IMR-90 (cell line): ENCODE data around the gene VWA8. TPM values are rescaled to one million over a fixed set of nuclear protein-coding genes. Genes with fewer than 3 reads are reported as not detected.

Experiments used
- ATAC-seq: fragments of 200-7000 bp; cut with Tn5 transposase; 2 replicates; pipeline ENCODE4 v1.9.1; 2020; ENCODE audit warnings: low read depth, mild to moderate bottlenecking, moderate library complexity
- BruUV-seq: library from RNA; stranded (reverse); fragments of 400-500 nt; replicated peaks from 2 replicates; lab custom pipeline; 2021; lab: Mats Ljungman, UMichigan
- CTCF ChIA-PET: fragments of 300-600 bp; formaldehyde crosslinking; extraction: SDS; loops from one replicate; lab custom pipeline; 2021; ENCODE audit warnings: antibody characterized with exemption; lab: Yijun Ruan, JAX
- POLR2A ChIA-PET: fragments of 300-600 bp; sonication (Branson Sonifier 250); formaldehyde crosslinking; loops from one replicate; lab custom pipeline; 2022; ENCODE audit warnings: antibody characterized with exemption; ENCODE audit not compliant: unreplicated experiment; lab: Charles Lee
- DNase-seq: peaks from one replicate; pipeline ENCODE4 v3.0.0; 2013
- H2AFZ ChIP-seq: replicated peaks from 2 replicates; pipeline ENCODE3; 2013; ENCODE audit warnings: low read length, mild to moderate bottlenecking; ENCODE audit not compliant: poor library complexity
- H2AK5ac ChIP-seq: 2 replicates; pipeline ENCODE4 v1.6.1; 2013; ENCODE audit warnings: low read depth, low read length, inconsistent platforms
- H2AK9ac ChIP-seq: replicated peaks from 2 replicates; pipeline ENCODE3; 2013; ENCODE audit warnings: mild to moderate bottlenecking, low read depth, low read length, moderate library complexity; ENCODE audit not compliant: poor library complexity
- H2BK120ac ChIP-seq: 2 replicates; pipeline ENCODE4 v1.6.1; 2013; ENCODE audit warnings: low read depth, low read length, inconsistent platforms
- H2BK15ac ChIP-seq: 3 replicates; pipeline ENCODE4 v1.6.1; 2013; ENCODE audit warnings: low read depth, low read length, inconsistent platforms
- H2BK20ac ChIP-seq: 2 replicates; pipeline ENCODE4 v1.6.1; 2013; ENCODE audit warnings: low read depth, mild to moderate bottlenecking, inconsistent platforms, low read length, moderate library complexity
- H2BK5ac ChIP-seq: 2 replicates; pipeline ENCODE4 v1.6.1; 2013; ENCODE audit warnings: mild to moderate bottlenecking, low read depth, low read length, inconsistent platforms; ENCODE audit not compliant: poor library complexity, severe bottlenecking
- H3K14ac ChIP-seq: replicated peaks from 2 replicates; pipeline ENCODE4 v1.6.1; 2013; ENCODE audit warnings: low read depth, low read length, inconsistent platforms
- H3K18ac ChIP-seq: 2 replicates; pipeline ENCODE4 v1.6.1; 2013; ENCODE audit warnings: low read depth, low read length, control low read depth
- H3K23ac ChIP-seq: 2 replicates; pipeline ENCODE4 v1.6.1; 2013; ENCODE audit warnings: low read depth, low read length, inconsistent platforms
- H3K27ac ChIP-seq: 2 replicates; pipeline ENCODE4 v1.5.1; 2013; ENCODE audit warnings: mild to moderate bottlenecking, control low read depth, low read length; ENCODE audit not compliant: insufficient read depth
- H3K27me3 ChIP-seq: 2 replicates; pipeline ENCODE4 v1.6.1; 2013; ENCODE audit warnings: low read length; ENCODE audit not compliant: control insufficient read depth, insufficient read depth
- H3K36me3 ChIP-seq: 2 replicates; pipeline ENCODE4 v1.6.1; 2013; ENCODE audit warnings: low read length, mixed read lengths; ENCODE audit not compliant: control insufficient read depth, insufficient read depth
- H3K4ac ChIP-seq: 2 replicates; pipeline ENCODE4 v1.6.1; 2013; ENCODE audit warnings: low read depth, low read length, inconsistent platforms
- H3K4me1 ChIP-seq: 2 replicates; pipeline ENCODE4 v1.6.1; 2013; ENCODE audit warnings: low read length, mixed read lengths; ENCODE audit not compliant: control insufficient read depth, insufficient read depth
- H3K4me2 ChIP-seq: 2 replicates; pipeline ENCODE4 v1.6.1; 2013; ENCODE audit warnings: low read depth, mild to moderate bottlenecking, control low read depth, low read length, moderate library complexity
- H3K4me3 ChIP-seq: 2 replicates; pipeline ENCODE4 v1.5.1; 2013; ENCODE audit warnings: low read depth, mild to moderate bottlenecking, control low read depth, low read length, moderate library complexity; ENCODE audit not compliant: insufficient read depth
- H3K56ac ChIP-seq: 2 replicates; pipeline ENCODE4 v1.6.1; 2013; ENCODE audit warnings: low read length, inconsistent platforms; ENCODE audit not compliant: insufficient read depth; ENCODE audit errors: extremely low read depth
- H3K79me1 ChIP-seq, 2 experiments: 2 replicates each; pipeline ENCODE4 v1.6.1; 2013; ENCODE audit warnings: low read length in 2 of 2, inconsistent platforms in 1 of 2, low read depth in 1 of 2
- H3K9ac ChIP-seq: 2 replicates; pipeline ENCODE4 v1.6.1; 2013; ENCODE audit warnings: low read depth, low read length, control low read depth
- H3K9me1 ChIP-seq: 2 replicates; pipeline ENCODE4 v1.6.1; 2013; ENCODE audit warnings: low read length, inconsistent platforms; ENCODE audit not compliant: insufficient read depth
- H3K9me3 ChIP-seq: 2 replicates; pipeline ENCODE4 v1.6.1; 2013; ENCODE audit warnings: low read length; ENCODE audit not compliant: control insufficient read depth, insufficient read depth
- H4K20me1 ChIP-seq: 2 replicates; pipeline ENCODE4 v1.6.1; 2013; ENCODE audit warnings: low read length, inconsistent platforms; ENCODE audit not compliant: insufficient read depth
- H4K5ac ChIP-seq: 2 replicates; pipeline ENCODE4 v1.6.1; 2013; ENCODE audit warnings: mild to moderate bottlenecking, low read depth, low read length, control low read depth
- H4K8ac ChIP-seq, 2 experiments: 2 replicates each; pipeline ENCODE4 v1.6.1; 2013; ENCODE audit warnings: low read depth in 2 of 2, low read length in 2 of 2, control low read depth in 1 of 2, inconsistent platforms in 1 of 2
- H4K91ac ChIP-seq: 2 replicates; pipeline ENCODE4 v1.6.1; 2013; ENCODE audit warnings: low read depth, low read length, inconsistent platforms; ENCODE audit not compliant: insufficient read depth
- BHLHE40 ChIP-seq: fragments of 150-350 bp; IDR thresholded peaks from 2 replicates; pipeline ENCODE4 v1.6.1; 2016; ENCODE audit warnings: mild to moderate bottlenecking, low read depth, low read length
- CEBPB ChIP-seq: IDR thresholded peaks from 2 replicates; pipeline ENCODE4 v1.6.1; 2012; ENCODE audit warnings: low read depth, low read length, improper control_type of control experiment
- CHD1 ChIP-seq: IDR thresholded peaks from 2 replicates; pipeline ENCODE4 v1.6.1; 2012; ENCODE audit warnings: low read depth, low read length, improper control_type of control experiment
- FOS ChIP-seq: fragments of 150-350 bp; IDR thresholded peaks from 2 replicates; pipeline ENCODE4 v1.6.1; 2016; ENCODE audit warnings: low read depth, low read length
- MAFK ChIP-seq: IDR thresholded peaks from 2 replicates; pipeline ENCODE4 v1.6.1; 2012; ENCODE audit warnings: low read depth, low read length, improper control_type of control experiment
- MAZ ChIP-seq: IDR thresholded peaks from 2 replicates; pipeline ENCODE4 v1.6.1; 2012; ENCODE audit warnings: low read depth, mild to moderate bottlenecking, low read length, improper control_type of control experiment, moderate library complexity, borderline replicate concordance
- MXI1 ChIP-seq: IDR thresholded peaks from 2 replicates; pipeline ENCODE4 v1.6.1; 2012; ENCODE audit warnings: low read depth, mild to moderate bottlenecking, low read length, moderate library complexity, borderline replicate concordance
- NFE2L2 ChIP-seq: fragments of 150-350 bp; IDR thresholded peaks from 2 replicates; pipeline ENCODE4 v1.6.1; 2016; ENCODE audit warnings: low read depth, mild to moderate bottlenecking, low read length
- POLR2A ChIP-seq: IDR thresholded peaks from 2 replicates; pipeline ENCODE4 v1.6.1; 2012; ENCODE audit warnings: mild to moderate bottlenecking, low read depth, low read length
- RAD21 ChIP-seq: IDR thresholded peaks from 2 replicates; pipeline ENCODE4 v1.6.1; 2012; ENCODE audit warnings: low read length, improper control_type of control experiment
- RCOR1 ChIP-seq: IDR thresholded peaks from 2 replicates; pipeline ENCODE4 v1.6.1; 2012; ENCODE audit warnings: mild to moderate bottlenecking, low read length, improper control_type of control experiment; ENCODE audit not compliant: insufficient replicate concordance
- RFX5 ChIP-seq: IDR thresholded peaks from 2 replicates; pipeline ENCODE4 v1.8.0; 2012; ENCODE audit warnings: low read depth, mild to moderate bottlenecking, low read length, moderate library complexity
- SMC3 ChIP-seq: fragments of 150-350 bp; IDR thresholded peaks from 2 replicates; pipeline ENCODE4 v1.6.1; 2016; ENCODE audit warnings: low read depth, mild to moderate bottlenecking, antibody characterized with exemption, low read length, moderate library complexity
- WGBS, 2 experiments: methylation state at CpG; one replicate each; pipeline versions ENCODE4 v1.1.5 to v1.1.7; 2013; ENCODE audit warnings: missing lambda C conversion rate in 2 of 2; ENCODE audit not compliant: insufficient read length in 1 of 2; ENCODE audit errors: extremely low coverage in 2 of 2; 5-methylcytosine and 5-hydroxymethylcytosine counted together
- dilution Hi-C: fragments of 300-500 bp; cut with HindIII; formaldehyde crosslinking; loops from one replicate; pipeline ENCODE4 v1.14.3; 2018; ENCODE audit warnings: low sequenced_read_pairs; ENCODE audit not compliant: unreplicated experiment
- in situ Hi-C: fragments of 300-500 bp; cut with MboI; formaldehyde crosslinking; loops from 3 replicates; pipeline ENCODE4 v1.14.3; 2019; ENCODE audit warnings: low sequenced_read_pairs, inconsistent platforms, mixed read lengths
- intact Hi-C: fragments of 100-400 bp; cut with micrococcal nuclease; formaldehyde crosslinking; loops from 2 replicates; pipeline ENCODE4 v1.10.0; 2022
- polyA plus RNA-seq, 3 experiments: library from polyadenylated mRNA; depleted of rRNA; stranded (reverse); fragments of >200 nt; gene quantifications; 2 replicates each; pipeline ENCODE4 v1.2.3, GENCODE V29; 2012; ENCODE audit warnings: low replicate concordance in 1 of 3
- total RNA-seq: library from RNA; depleted of rRNA; stranded (reverse); fragments of >200 nt; gene quantifications from 2 replicates; pipeline ENCODE4 v1.2.3, GENCODE V29; 2012
- TF ChIP-seq, protein P1 (sequence below): fragments of 150-350 bp; IDR thresholded peaks from 2 replicates; pipeline ENCODE4 v1.6.1; 2017; ENCODE audit warnings: mild to moderate bottlenecking, antibody characterized with exemption, low read length, low read depth
- TF ChIP-seq, protein P2 (sequence below): fragments of 150-350 bp; IDR thresholded peaks from 2 replicates; pipeline ENCODE4 v1.6.1; 2016; ENCODE audit warnings: low read depth, mild to moderate bottlenecking, low read length, moderate library complexity, borderline replicate concordance
- TF ChIP-seq, protein P3 (sequence below): conservative IDR thresholded peaks from 2 replicates; pipeline ENCODE4 v1.5.1; 2012; ENCODE audit warnings: mild to moderate bottlenecking, low read depth, low read length, improper control_type of control experiment

The VWA8 gene
- total and polyA plus RNA-seq, 2 of the 4 experiments (the other 2 are of a cell fraction): 5.9 to 18.3 TPM

DNA sequence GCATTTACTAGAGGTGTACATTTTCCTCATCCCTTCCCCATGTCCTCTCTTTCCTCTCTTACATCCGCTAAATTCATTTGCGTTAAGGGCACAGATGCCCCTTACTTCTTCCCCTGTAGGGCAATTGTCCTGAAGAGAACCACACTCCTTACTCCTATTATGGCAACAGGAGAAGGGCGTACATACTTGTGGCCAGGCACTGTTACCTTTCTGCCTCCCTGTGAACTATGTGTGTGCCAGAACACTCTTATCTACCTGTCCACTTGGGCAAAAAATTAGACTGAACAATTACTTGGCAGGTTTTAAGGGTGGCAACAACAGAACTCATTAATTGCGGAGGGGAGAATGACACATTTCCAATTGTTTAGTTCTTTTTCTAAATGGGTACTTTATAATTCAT lies 351.1 kb downstream of the VWA8 start:
- peak overlapping the region; percentile 96 for H3K14ac ChIP-seq
- peak overlapping the region; percentile 95 for H2BK20ac ChIP-seq
- H3K36me3 ChIP-seq: 0 out of 2 replicates have a peak, but pooled peaks cover 2% of the 10 kb centered on the region
- H3K4me3 ChIP-seq: no peak overlapping the region
- H2BK120ac ChIP-seq: peak overlapping the region; percentile 92
- peak overlapping the region; percentile 18 to 85 for H4K8ac ChIP-seq
- H3K27ac ChIP-seq: peak overlapping the region; percentile 66
- ATAC-seq (no peak), DNase-seq (no peak)
- H3K4ac ChIP-seq: peak overlapping the region; percentile 91
- TF ChIP-seq POLR2A (no peak), RFX5 (no peak), RCOR1 (no peak), SMC3 (no peak), BHLHE40 (no peak), MAZ (no peak), CHD1 (no peak), MAFK (no peak), FOS (no peak), RAD21 (no peak), CEBPB (no peak), NFE2L2 (no peak), MXI1 (no peak)
- TF ChIP-seq, protein P1, sequence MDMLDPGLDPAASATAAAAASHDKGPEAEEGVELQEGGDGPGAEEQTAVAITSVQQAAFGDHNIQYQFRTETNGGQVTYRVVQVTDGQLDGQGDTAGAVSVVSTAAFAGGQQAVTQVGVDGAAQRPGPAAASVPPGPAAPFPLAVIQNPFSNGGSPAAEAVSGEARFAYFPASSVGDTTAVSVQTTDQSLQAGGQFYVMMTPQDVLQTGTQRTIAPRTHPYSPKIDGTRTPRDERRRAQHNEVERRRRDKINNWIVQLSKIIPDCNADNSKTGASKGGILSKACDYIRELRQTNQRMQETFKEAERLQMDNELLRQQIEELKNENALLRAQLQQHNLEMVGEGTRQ: no peak
- TF ChIP-seq, protein P2, sequence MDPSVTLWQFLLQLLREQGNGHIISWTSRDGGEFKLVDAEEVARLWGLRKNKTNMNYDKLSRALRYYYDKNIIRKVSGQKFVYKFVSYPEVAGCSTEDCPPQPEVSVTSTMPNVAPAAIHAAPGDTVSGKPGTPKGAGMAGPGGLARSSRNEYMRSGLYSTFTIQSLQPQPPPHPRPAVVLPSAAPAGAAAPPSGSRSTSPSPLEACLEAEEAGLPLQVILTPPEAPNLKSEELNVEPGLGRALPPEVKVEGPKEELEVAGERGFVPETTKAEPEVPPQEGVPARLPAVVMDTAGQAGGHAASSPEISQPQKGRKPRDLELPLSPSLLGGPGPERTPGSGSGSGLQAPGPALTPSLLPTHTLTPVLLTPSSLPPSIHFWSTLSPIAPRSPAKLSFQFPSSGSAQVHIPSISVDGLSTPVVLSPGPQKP: no peak
- TF ChIP-seq, protein P3, sequence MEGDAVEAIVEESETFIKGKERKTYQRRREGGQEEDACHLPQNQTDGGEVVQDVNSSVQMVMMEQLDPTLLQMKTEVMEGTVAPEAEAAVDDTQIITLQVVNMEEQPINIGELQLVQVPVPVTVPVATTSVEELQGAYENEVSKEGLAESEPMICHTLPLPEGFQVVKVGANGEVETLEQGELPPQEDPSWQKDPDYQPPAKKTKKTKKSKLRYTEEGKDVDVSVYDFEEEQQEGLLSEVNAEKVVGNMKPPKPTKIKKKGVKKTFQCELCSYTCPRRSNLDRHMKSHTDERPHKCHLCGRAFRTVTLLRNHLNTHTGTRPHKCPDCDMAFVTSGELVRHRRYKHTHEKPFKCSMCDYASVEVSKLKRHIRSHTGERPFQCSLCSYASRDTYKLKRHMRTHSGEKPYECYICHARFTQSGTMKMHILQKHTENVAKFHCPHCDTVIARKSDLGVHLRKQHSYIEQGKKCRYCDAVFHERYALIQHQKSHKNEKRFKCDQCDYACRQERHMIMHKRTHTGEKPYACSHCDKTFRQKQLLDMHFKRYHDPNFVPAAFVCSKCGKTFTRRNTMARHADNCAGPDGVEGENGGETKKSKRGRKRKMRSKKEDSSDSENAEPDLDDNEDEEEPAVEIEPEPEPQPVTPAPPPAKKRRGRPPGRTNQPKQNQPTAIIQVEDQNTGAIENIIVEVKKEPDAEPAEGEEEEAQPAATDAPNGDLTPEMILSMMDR: no peak
- H4K5ac ChIP-seq: peak overlapping the region; percentile 94
- H2AFZ ChIP-seq: no peak overlapping the region
- H2BK5ac ChIP-seq: peak overlapping the region; percentile 93
- no TSS peak for BruUV-seq
- H3K9me1 ChIP-seq: peaks cover 31% of the 10 kb centered on the region
- intact Hi-C loops (loop anchor here (2.0 kb wide), 1 partner anchor 35 kb away; no protein-coding TSS in a partner anchor), in situ Hi-C loops (no loop called here), dilution Hi-C loops (no loop called here)
- peak overlapping the region; percentile 94 for H2AK5ac ChIP-seq
- no peaks in the 10 kb centered on the region for H3K9me3 ChIP-seq
- no peak overlapping the region for H3K4me2 ChIP-seq
- H4K91ac ChIP-seq: peak overlapping the region; percentile 91
- ChIA-PET CTCF (no interaction called here), POLR2A (no interaction called here)
- H4K20me1 ChIP-seq: no peaks in the 10 kb centered on the region
- peak overlapping the region; percentile 86 for H3K18ac ChIP-seq
- no CpG with 5 or more reads among the region's 4 CpGs for WGBS, 2 experiments
- H3K9ac ChIP-seq: no peak overlapping the region
- H3K56ac ChIP-seq: no peak overlapping the region
- H3K23ac ChIP-seq: peak overlapping the region; percentile 47; the same call in 1 of the 2 replicates
- peaks cover 0 to 16% of the 10 kb centered on the region in 2 experiments; a peak in 2 of 4 replicates for H3K79me1 ChIP-seq
- peaks cover 33% of the 10 kb centered on the region for H3K4me1 ChIP-seq
- peak overlapping the region; percentile 12 for H2AK9ac ChIP-seq
- H3K27me3 ChIP-seq: no peaks in the 10 kb centered on the region
- peak overlapping the region; percentile 94; the same call in 2 of the 3 replicates for H2BK15ac ChIP-seq
